Neural cell (in vitro differentiated cells): ENCODE measurements around the gene CLOCK.

Experiments used
- TAF1 ChIP-seq: IDR thresholded peaks from 2 replicates; pipeline ENCODE4 v1.6.1; 2012; ENCODE audit warnings: low read depth
- TF ChIP-seq, protein P1 (sequence below): fragments of 450-650 bp; IDR thresholded peaks from 2 replicates; pipeline ENCODE4 v1.5.1; 2014; ENCODE audit warnings: antibody characterized with exemption, mild to moderate bottlenecking, moderate library complexity; ENCODE audit not compliant: poor library complexity, severe bottlenecking
- TF ChIP-seq, protein P2 (sequence below): IDR thresholded peaks from 2 replicates; pipeline ENCODE4 v1.6.1; 2012; ENCODE audit warnings: borderline replicate concordance

DNA sequence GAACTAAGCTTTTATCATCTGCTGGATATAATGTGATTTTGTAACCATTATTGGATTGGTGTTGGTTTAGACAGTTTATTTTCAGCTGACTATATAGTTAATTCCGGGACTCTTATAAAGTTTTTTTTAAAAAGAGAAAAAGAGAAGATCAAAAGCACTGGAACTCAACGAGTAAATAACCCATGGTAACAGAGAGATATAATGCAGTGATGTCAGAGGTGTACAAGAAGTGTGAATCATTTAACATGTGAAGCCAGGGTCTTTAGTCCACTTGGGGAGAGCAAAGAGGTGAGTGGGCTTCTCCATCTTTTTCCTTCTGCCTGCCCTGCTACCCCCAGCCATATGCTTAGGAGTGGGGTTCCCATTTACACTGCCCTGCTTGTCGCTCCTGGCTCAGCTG, 147.7 kb downstream of the CLOCK start:
- TF ChIP-seq, protein P1, sequence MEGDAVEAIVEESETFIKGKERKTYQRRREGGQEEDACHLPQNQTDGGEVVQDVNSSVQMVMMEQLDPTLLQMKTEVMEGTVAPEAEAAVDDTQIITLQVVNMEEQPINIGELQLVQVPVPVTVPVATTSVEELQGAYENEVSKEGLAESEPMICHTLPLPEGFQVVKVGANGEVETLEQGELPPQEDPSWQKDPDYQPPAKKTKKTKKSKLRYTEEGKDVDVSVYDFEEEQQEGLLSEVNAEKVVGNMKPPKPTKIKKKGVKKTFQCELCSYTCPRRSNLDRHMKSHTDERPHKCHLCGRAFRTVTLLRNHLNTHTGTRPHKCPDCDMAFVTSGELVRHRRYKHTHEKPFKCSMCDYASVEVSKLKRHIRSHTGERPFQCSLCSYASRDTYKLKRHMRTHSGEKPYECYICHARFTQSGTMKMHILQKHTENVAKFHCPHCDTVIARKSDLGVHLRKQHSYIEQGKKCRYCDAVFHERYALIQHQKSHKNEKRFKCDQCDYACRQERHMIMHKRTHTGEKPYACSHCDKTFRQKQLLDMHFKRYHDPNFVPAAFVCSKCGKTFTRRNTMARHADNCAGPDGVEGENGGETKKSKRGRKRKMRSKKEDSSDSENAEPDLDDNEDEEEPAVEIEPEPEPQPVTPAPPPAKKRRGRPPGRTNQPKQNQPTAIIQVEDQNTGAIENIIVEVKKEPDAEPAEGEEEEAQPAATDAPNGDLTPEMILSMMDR = no peak
- TF ChIP-seq, protein P2, sequence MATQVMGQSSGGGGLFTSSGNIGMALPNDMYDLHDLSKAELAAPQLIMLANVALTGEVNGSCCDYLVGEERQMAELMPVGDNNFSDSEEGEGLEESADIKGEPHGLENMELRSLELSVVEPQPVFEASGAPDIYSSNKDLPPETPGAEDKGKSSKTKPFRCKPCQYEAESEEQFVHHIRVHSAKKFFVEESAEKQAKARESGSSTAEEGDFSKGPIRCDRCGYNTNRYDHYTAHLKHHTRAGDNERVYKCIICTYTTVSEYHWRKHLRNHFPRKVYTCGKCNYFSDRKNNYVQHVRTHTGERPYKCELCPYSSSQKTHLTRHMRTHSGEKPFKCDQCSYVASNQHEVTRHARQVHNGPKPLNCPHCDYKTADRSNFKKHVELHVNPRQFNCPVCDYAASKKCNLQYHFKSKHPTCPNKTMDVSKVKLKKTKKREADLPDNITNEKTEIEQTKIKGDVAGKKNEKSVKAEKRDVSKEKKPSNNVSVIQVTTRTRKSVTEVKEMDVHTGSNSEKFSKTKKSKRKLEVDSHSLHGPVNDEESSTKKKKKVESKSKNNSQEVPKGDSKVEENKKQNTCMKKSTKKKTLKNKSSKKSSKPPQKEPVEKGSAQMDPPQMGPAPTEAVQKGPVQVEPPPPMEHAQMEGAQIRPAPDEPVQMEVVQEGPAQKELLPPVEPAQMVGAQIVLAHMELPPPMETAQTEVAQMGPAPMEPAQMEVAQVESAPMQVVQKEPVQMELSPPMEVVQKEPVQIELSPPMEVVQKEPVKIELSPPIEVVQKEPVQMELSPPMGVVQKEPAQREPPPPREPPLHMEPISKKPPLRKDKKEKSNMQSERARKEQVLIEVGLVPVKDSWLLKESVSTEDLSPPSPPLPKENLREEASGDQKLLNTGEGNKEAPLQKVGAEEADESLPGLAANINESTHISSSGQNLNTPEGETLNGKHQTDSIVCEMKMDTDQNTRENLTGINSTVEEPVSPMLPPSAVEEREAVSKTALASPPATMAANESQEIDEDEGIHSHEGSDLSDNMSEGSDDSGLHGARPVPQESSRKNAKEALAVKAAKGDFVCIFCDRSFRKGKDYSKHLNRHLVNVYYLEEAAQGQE = no peak
- no peak for TF ChIP-seq TAF1
